Panc1 (cell line): Measurements from ENCODE around the gene PADI2.

Experiments
- POLR2AphosphoS5 ChIP-seq: IDR thresholded peaks from 2 replicates; pipeline ENCODE4 v1.6.1; 2012; ENCODE audit warnings: mild to moderate bottlenecking, low read depth, low read length, moderate library complexity
- TF ChIP-seq, protein P1 (sequence below): fragments of 450-650 bp; IDR thresholded peaks from 2 replicates; pipeline ENCODE4 v1.5.1; 2017; ENCODE audit warnings: mild to moderate bottlenecking
- TF ChIP-seq, protein P2 (sequence below), 2 experiments: IDR thresholded peaks; 2 replicates each; pipeline ENCODE4 v1.6.1; 2011 to 2012; ENCODE audit warnings: low read depth in 2 of 2, control low read depth in 1 of 2, low read length in 1 of 2, mild to moderate bottlenecking in 1 of 2, moderate library complexity in 1 of 2; ENCODE audit not compliant: insufficient read depth in 1 of 2

DNA sequence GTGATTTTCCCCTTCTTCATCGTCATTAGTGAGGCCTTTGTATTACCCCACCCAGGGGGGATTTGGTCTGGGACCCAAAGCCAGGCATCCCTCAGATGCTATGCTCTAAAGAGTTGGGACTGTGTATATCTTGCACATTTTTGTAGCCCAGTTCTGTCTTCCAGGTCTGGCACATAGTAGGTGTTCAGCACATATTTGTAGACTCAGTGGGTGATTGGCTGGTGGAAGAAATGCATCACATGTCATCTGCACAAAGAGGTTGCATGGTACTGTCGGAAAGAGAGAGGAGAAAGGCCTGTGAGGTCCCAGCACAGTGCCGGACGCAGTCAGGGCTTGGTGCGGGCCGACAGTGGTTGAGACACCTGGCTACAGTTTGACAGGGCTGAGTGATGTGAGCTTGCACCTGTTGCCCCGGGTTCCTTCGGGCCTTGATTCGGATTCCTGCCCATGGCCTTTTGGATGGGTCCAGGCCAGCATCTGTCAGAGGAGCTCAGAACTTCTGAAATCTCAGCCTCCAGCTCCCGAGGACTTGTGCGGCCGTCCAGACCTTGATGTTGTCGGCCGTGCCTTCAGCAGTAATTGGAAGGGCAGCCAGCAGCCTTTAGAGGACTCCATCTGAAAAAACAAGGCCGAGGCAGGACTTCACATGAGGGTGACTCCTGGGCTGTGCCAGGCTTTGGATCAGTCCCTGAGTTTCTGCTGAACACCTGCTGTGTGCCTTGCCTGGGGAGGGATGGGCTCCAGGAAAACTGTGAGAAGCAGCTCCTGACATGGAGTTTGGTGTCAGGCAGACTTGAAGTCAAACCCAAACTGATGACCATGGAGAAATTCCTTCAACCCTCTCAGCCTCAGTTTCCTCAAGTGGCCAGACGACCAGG is 44.8 kb upstream of the PADI2 start:
- TF ChIP-seq, protein P1, sequence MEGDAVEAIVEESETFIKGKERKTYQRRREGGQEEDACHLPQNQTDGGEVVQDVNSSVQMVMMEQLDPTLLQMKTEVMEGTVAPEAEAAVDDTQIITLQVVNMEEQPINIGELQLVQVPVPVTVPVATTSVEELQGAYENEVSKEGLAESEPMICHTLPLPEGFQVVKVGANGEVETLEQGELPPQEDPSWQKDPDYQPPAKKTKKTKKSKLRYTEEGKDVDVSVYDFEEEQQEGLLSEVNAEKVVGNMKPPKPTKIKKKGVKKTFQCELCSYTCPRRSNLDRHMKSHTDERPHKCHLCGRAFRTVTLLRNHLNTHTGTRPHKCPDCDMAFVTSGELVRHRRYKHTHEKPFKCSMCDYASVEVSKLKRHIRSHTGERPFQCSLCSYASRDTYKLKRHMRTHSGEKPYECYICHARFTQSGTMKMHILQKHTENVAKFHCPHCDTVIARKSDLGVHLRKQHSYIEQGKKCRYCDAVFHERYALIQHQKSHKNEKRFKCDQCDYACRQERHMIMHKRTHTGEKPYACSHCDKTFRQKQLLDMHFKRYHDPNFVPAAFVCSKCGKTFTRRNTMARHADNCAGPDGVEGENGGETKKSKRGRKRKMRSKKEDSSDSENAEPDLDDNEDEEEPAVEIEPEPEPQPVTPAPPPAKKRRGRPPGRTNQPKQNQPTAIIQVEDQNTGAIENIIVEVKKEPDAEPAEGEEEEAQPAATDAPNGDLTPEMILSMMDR, result no peak
- no peak for TF ChIP-seq POLR2AphosphoS5
- TF ChIP-seq, protein P2, sequence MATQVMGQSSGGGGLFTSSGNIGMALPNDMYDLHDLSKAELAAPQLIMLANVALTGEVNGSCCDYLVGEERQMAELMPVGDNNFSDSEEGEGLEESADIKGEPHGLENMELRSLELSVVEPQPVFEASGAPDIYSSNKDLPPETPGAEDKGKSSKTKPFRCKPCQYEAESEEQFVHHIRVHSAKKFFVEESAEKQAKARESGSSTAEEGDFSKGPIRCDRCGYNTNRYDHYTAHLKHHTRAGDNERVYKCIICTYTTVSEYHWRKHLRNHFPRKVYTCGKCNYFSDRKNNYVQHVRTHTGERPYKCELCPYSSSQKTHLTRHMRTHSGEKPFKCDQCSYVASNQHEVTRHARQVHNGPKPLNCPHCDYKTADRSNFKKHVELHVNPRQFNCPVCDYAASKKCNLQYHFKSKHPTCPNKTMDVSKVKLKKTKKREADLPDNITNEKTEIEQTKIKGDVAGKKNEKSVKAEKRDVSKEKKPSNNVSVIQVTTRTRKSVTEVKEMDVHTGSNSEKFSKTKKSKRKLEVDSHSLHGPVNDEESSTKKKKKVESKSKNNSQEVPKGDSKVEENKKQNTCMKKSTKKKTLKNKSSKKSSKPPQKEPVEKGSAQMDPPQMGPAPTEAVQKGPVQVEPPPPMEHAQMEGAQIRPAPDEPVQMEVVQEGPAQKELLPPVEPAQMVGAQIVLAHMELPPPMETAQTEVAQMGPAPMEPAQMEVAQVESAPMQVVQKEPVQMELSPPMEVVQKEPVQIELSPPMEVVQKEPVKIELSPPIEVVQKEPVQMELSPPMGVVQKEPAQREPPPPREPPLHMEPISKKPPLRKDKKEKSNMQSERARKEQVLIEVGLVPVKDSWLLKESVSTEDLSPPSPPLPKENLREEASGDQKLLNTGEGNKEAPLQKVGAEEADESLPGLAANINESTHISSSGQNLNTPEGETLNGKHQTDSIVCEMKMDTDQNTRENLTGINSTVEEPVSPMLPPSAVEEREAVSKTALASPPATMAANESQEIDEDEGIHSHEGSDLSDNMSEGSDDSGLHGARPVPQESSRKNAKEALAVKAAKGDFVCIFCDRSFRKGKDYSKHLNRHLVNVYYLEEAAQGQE (IDR thresholded peaks at IDR 0.05; ENCODE audit: insufficient read depth in 1 of 2, low read depth in 2 of 2, low read length in 1 of 2), result no peak
